Sigmoid colon (tissue), 7 donors: ENCODE data around the gene COLQ. TPM values are rescaled to one million over a fixed set of nuclear protein-coding genes. Genes with fewer than 3 reads are reported as not detected.

ENCODE experiments used
- DNase-seq: peaks from one replicate; pipeline ENCODE4 v3.0.0-alpha.2; 2019
- H3K27ac ChIP-seq, 4 donors: fragments of 200-600 bp; sonication (generic); one replicate each; pipeline ENCODE4 v1.5.1; 2016 to 2019; ENCODE audit warnings: mild to moderate bottlenecking in 1 of 4
- H3K27me3 ChIP-seq, 3 donors: fragments of 200-600 bp; sonication (generic); one replicate each; pipeline ENCODE4 v1.5.1; 2019; ENCODE audit warnings: mild to moderate bottlenecking in 1 of 3
- H3K36me3 ChIP-seq, 4 donors: fragments of 200-600 bp; sonication (generic); one replicate each; pipeline ENCODE4 v1.5.1; 2016 to 2019
- H3K4me1 ChIP-seq, 4 donors: fragments of 200-600 bp; sonication (generic); one replicate each; pipeline ENCODE4 v1.5.1; 2017 to 2019
- H3K4me3 ChIP-seq, 4 donors: fragments of 200-600 bp; sonication (generic); one replicate each; pipeline ENCODE4 v1.5.1; 2017 to 2019; ENCODE audit warnings: mild to moderate bottlenecking in 2 of 4, moderate library complexity in 1 of 4
- H3K9me3 ChIP-seq, 4 donors: fragments of 200-600 bp in 3 of 4; sonication (generic) in 3 of 4; one replicate each; pipeline versions ENCODE4 v1.5.1 to v1.6.1; 2013 to 2019
- EP300 ChIP-seq, 4 donors: sonication (generic); formaldehyde crosslinking; IDR thresholded peaks; one replicate each; pipeline ENCODE4 v1.6.1; 2017; ENCODE audit warnings: antibody characterized with exemption in 4 of 4
- POLR2A ChIP-seq, 2 donors: fragments of 450-650 bp; IDR thresholded peaks; one replicate each; pipeline ENCODE4 v1.6.1; 2016; ENCODE audit warnings: antibody characterized with exemption in 2 of 2, mild to moderate bottlenecking in 2 of 2, moderate library complexity in 2 of 2
- POLR2AphosphoS5 ChIP-seq, 4 donors: sonication (generic); formaldehyde crosslinking; IDR thresholded peaks; one replicate each; pipeline ENCODE4 v1.6.1; 2017; ENCODE audit warnings: antibody characterized with exemption in 4 of 4
- WGBS, 2 donors: extraction: QIAGEN DNeasy Blood & Tissue Kit; methylation state at CpG; one replicate each; pipeline ENCODE4 v1.1.7; 2013; 5-methylcytosine and 5-hydroxymethylcytosine counted together
- intact Hi-C: fragments of 100-400 bp; cut with DNase I; formaldehyde crosslinking; loops from one replicate; pipeline ENCODE4 v1.15.1; 2023
- polyA plus RNA-seq, 3 donors: library from polyadenylated mRNA; stranded (reverse); fragments of 200-250 nt; gene quantifications; one replicate each; pipeline ENCODE4 v1.2.3, GENCODE V29; 2013
- total RNA-seq, 4 donors: library from RNA; depleted of rRNA; stranded (reverse); fragments of >200 nt; gene quantifications; one replicate each; pipeline ENCODE4 v1.1.0, GENCODE V29; 2016
- TF ChIP-seq, protein P1 (sequence below), 4 experiments: fragments of 450-650 bp in 3 of 4; fragments of 200-600 bp in 1 of 4; IDR thresholded peaks; one replicate each; pipeline ENCODE4 v1.5.1; 2016 to 2019; ENCODE audit warnings: antibody characterized with exemption in 4 of 4, mild to moderate bottlenecking in 3 of 4, moderate library complexity in 2 of 4
- donor health status: healthy with polysubstance abuse.
- donor health status: Bipolar disorder and iron deficiency.
- donor health status: healthy.

Gene COLQ
- total and polyA plus RNA-seq, 7 donors: 0.69 to 5.3 (median 1.9) TPM; not detected in 1

DNA sequence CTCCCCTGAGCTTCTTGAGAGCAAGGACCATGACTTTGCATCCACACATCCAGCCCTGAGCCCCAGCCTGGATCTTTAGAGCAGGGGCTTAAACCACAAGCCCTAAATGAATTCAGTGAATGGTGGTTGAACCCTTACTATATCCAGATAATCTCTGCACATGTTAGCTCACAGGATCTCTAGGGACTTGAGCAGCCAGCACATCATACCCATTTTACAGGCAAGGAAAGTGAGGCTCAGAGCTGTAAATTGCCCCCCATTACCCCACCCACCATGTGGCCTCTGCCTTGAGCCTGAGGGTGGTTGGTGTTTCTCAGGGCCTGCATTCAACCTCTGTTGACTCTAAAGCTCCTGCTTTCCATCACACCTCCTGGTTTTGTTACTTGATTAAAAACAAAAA lies 66.5 kb downstream of the COLQ start:
- intact Hi-C loops: no loop called here
- Histone ChIP-seq H3K27ac (no peak overlapping the region), H3K36me3 (peaks cover 0 to 18% (median 0%) of the 10 kb centered on the region in 4 donors), H3K4me3 (no peak overlapping the region), H3K27me3 (no peaks in the 10 kb centered on the region), H3K9me3 (no peaks in the 10 kb centered on the region), H3K4me1 (no peaks in the 10 kb centered on the region)
- DNase-seq: no peak
- TF ChIP-seq, protein P1, sequence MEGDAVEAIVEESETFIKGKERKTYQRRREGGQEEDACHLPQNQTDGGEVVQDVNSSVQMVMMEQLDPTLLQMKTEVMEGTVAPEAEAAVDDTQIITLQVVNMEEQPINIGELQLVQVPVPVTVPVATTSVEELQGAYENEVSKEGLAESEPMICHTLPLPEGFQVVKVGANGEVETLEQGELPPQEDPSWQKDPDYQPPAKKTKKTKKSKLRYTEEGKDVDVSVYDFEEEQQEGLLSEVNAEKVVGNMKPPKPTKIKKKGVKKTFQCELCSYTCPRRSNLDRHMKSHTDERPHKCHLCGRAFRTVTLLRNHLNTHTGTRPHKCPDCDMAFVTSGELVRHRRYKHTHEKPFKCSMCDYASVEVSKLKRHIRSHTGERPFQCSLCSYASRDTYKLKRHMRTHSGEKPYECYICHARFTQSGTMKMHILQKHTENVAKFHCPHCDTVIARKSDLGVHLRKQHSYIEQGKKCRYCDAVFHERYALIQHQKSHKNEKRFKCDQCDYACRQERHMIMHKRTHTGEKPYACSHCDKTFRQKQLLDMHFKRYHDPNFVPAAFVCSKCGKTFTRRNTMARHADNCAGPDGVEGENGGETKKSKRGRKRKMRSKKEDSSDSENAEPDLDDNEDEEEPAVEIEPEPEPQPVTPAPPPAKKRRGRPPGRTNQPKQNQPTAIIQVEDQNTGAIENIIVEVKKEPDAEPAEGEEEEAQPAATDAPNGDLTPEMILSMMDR (IDR thresholded peaks at IDR 0.05): no peak

DNA sequence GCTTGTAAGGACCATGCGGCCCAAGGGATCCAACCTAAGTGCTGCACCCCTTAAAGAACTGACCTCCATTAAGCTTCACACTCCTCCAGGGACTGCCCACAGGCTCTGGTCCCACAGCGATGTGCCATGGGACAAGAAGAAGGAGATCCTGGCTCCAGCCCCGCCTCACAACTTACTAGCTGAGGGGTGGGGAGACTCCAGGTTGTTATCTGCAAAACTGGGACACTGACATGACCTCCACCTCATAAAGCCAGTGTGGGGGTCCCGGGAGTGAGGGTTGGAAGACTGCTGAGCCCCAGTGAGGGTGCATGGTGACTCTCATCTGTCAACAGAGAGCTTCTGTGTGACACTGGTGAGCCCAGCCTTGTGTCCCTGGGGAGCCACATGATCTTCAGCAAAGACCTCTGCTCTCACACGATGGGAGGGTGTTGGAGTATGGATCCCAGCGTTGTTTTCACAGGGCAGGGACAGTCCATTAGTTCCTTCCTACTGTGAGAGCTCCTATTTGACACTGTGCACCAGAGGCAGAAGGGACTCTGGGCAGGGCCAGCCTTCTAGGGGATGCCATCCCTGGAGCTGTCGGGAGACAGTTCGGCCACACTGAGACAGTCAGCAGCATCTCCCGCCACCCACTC lies 67.4 kb downstream of the COLQ start:
- H3K4me1 ChIP-seq: no peaks in the 10 kb centered on the region
- H3K9me3 ChIP-seq: no peaks in the 10 kb centered on the region
- H3K27ac ChIP-seq: no peak overlapping the region
- no peak for DNase-seq
- WGBS, 2 donors: 76 to 82% methylated on average over 9 of the region's 9 CpGs
- intact Hi-C loops: no loop called here
- no peak for TF ChIP-seq EP300 (IDR thresholded peaks at IDR 0.05)
- no peaks in the 10 kb centered on the region for H3K27me3 ChIP-seq
- H3K4me3 ChIP-seq: no peak overlapping the region
- H3K36me3 ChIP-seq: peaks cover 0 to 18% (median 0%) of the 10 kb centered on the region in 4 donors

DNA sequence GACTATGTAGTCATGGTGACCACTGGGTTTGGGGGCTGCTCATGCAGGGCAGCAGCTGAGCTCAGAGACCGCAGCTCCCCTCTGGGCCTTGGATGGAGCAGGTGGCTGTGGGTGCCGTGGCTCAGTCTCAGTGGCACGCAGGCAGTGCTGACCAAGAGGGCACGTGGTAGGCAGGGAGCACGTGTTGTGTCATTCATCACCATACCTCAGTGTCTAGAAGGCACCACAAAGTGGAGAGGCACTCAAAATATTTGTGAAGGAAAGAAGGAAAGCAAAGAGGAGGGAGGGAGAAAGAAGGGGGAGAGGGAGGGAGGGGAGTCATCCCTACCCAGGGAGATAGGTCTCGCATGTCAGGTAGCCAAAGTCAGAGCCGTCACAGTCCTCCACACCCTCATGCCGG lies 68.0 kb downstream of the COLQ start:
- no peak for TF ChIP-seq POLR2A (IDR thresholded peaks at IDR 0.05)
- TF ChIP-seq POLR2AphosphoS5 (IDR thresholded peaks at IDR 0.05): no peak
- TF ChIP-seq, protein P1 (IDR thresholded peaks at IDR 0.05): no peak
- TF ChIP-seq EP300 (IDR thresholded peaks at IDR 0.05): no peak
- Histone ChIP-seq H3K4me1 (no peaks in the 10 kb centered on the region), H3K36me3 (peaks cover 0 to 18% (median 0%) of the 10 kb centered on the region in 4 donors), H3K27ac (no peak overlapping the region), H3K9me3 (no peaks in the 10 kb centered on the region), H3K4me3 (no peak overlapping the region), H3K27me3 (no peaks in the 10 kb centered on the region)
- DNase-seq: no peak
- WGBS, 2 donors: 93 to 94% methylated on average over 8 of the region's 8 CpGs
- intact Hi-C loops: no loop called here

DNA sequence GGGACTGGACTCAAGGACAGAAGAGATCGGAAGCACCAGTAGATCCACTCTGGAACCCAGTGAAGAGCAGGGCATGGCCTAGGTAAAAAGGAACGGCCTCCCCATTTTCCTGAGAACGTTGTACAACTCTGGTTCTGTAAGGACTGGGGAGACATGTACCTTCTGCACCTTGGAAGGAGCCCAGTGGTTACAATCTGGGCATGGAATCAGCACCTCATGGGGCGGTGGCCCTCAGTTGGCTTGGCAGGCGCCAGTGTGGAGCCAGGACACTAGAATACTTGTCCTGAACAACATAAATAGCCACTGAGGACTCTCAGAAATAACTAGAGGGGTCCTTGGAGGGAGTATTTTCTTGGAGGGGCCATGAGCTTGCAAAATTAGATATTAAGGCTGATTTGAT lies 68.5 kb downstream of the COLQ start:
- Histone ChIP-seq H3K27ac (no peak overlapping the region), H3K4me3 (no peak overlapping the region), H3K36me3 (peaks cover 0 to 18% (median 0%) of the 10 kb centered on the region in 4 donors), H3K9me3 (no peaks in the 10 kb centered on the region), H3K4me1 (no peaks in the 10 kb centered on the region), H3K27me3 (no peaks in the 10 kb centered on the region)
- intact Hi-C loops: no loop called here
- DNase-seq: no peak
- TF ChIP-seq, protein P1 (IDR thresholded peaks at IDR 0.05): no peak
- TF ChIP-seq POLR2AphosphoS5 (IDR thresholded peaks at IDR 0.05): no peak
- TF ChIP-seq POLR2A (IDR thresholded peaks at IDR 0.05): no peak
- TF ChIP-seq EP300 (IDR thresholded peaks at IDR 0.05): no peak
- 90 to 94% methylated on average over 5 of the region's 5 CpGs for WGBS, 2 donors

DNA sequence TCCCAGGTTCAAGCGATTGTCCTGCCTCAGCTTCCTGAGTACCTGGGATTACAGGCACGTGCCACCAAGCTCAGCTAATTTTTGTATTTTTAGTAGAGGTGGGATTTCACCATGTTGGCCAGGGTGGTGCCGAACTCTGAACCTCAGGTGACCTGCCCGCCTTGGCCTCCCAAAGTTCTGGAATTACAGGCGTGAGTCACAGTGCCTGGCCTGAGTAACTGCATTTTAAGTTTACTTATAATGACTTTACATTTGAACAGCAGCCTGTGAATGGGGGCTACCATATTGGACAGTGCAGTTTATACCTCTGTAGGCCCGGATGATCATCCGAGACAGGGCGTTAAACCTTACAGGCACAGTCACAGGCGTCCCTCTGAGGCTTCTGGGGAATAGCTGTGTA lies 69.3 kb downstream of the COLQ start:
- Histone ChIP-seq H3K9me3 (no peaks in the 10 kb centered on the region), H3K4me1 (no peaks in the 10 kb centered on the region), H3K27ac (no peak overlapping the region), H3K27me3 (no peaks in the 10 kb centered on the region), H3K4me3 (no peak overlapping the region), H3K36me3 (peaks cover 0 to 18% (median 0%) of the 10 kb centered on the region in 4 donors)
- no peak for DNase-seq
- WGBS, 2 donors: 82 to 91% methylated on average over 9 of the region's 9 CpGs
- intact Hi-C loops: no loop called here
- no peak for TF ChIP-seq POLR2A (IDR thresholded peaks at IDR 0.05)
- TF ChIP-seq POLR2AphosphoS5 (IDR thresholded peaks at IDR 0.05): no peak
- no peak for TF ChIP-seq EP300 (IDR thresholded peaks at IDR 0.05)
- TF ChIP-seq, protein P1 (IDR thresholded peaks at IDR 0.05): no peak
